Liver (tissue), 9 donors: ENCODE measurements around the gene SWAP70. TPM values are rescaled to one million over a fixed set of nuclear protein-coding genes. Genes with fewer than 3 reads are reported as not detected.

Experiments used
- DNase-seq: peaks from one replicate; pipeline ENCODE4 v3.0.0-alpha.2; 2017; ENCODE audit warnings: low spot score
- H3K27ac ChIP-seq, 2 donors: one replicate each; pipeline ENCODE4 v1.7.0; 2013; ENCODE audit warnings: inconsistent platforms in 2 of 2, low read length in 2 of 2, control low read depth in 1 of 2, low read depth in 1 of 2, mild to moderate bottlenecking in 1 of 2
- H3K27me3 ChIP-seq, 4 donors: one replicate each; pipeline versions ENCODE4 v1.6.1 to v1.7.0; 2013; ENCODE audit warnings: low read length in 3 of 4, inconsistent platforms in 1 of 4, mild to moderate bottlenecking in 1 of 4, moderate library complexity in 1 of 4; ENCODE audit not compliant: control insufficient read depth in 4 of 4, insufficient read depth in 4 of 4
- H3K36me3 ChIP-seq, 4 donors: one replicate each; pipeline versions ENCODE4 v1.6.1 to v1.7.0; 2013; ENCODE audit warnings: low read length in 3 of 4, mild to moderate bottlenecking in 3 of 4, low read depth in 1 of 4, moderate library complexity in 1 of 4; ENCODE audit not compliant: control insufficient read depth in 4 of 4, insufficient read depth in 3 of 4
- H3K4me1 ChIP-seq, 4 donors: one replicate each; pipeline versions ENCODE4 v1.6.1 to v1.7.0; 2013; ENCODE audit warnings: low read length in 3 of 4, mild to moderate bottlenecking in 3 of 4, moderate library complexity in 1 of 4; ENCODE audit not compliant: control insufficient read depth in 4 of 4, insufficient read depth in 4 of 4
- H3K4me3 ChIP-seq, 3 donors: one replicate each; pipeline versions ENCODE4 v1.6.1 to v1.7.0; 2013; ENCODE audit warnings: low read length in 3 of 3, control low read depth in 1 of 3, low read depth in 1 of 3, mild to moderate bottlenecking in 1 of 3
- H3K9ac ChIP-seq, 2 donors: one replicate each; pipeline ENCODE4 v1.7.0; 2013; ENCODE audit warnings: low read length in 2 of 2, mild to moderate bottlenecking in 2 of 2, moderate library complexity in 2 of 2, control low read depth in 1 of 2, low read depth in 1 of 2
- H3K9me3 ChIP-seq, 4 donors: one replicate each; pipeline versions ENCODE4 v1.6.1 to v1.7.0; 2013; ENCODE audit warnings: low read length in 3 of 4; ENCODE audit not compliant: control insufficient read depth in 4 of 4
- EGR1 ChIP-seq, 2 donors: IDR thresholded peaks; 2 replicates each; pipeline ENCODE4 v1.6.1; 2016 to 2018; ENCODE audit warnings: antibody characterized with exemption in 2 of 2, low read depth in 2 of 2
- FOXA1 ChIP-seq: IDR thresholded peaks from 2 replicates; pipeline ENCODE4 v1.6.1; 2016; ENCODE audit warnings: antibody characterized with exemption
- FOXA2 ChIP-seq: IDR thresholded peaks from 2 replicates; pipeline ENCODE4 v1.6.1; 2016; ENCODE audit warnings: antibody characterized with exemption
- GABPA ChIP-seq, 2 donors: IDR thresholded peaks in 1 of 2; conservative IDR thresholded peaks in 1 of 2; 2 replicates each; pipeline ENCODE4 v1.6.1; 2016; ENCODE audit warnings: antibody characterized with exemption in 2 of 2, mild to moderate bottlenecking in 1 of 2, moderate library complexity in 1 of 2
- HNF4A ChIP-seq, 2 donors: conservative IDR thresholded peaks; 2 replicates each; pipeline ENCODE4 v1.6.1; 2016; ENCODE audit warnings: antibody characterized with exemption in 2 of 2, mild to moderate bottlenecking in 2 of 2
- HNF4G ChIP-seq: IDR thresholded peaks from 2 replicates; pipeline ENCODE4 v1.6.1; 2016; ENCODE audit warnings: antibody characterized with exemption
- JUND ChIP-seq, 2 donors: IDR thresholded peaks; 2 replicates each; pipeline ENCODE4 v1.6.1; 2016; ENCODE audit warnings: antibody characterized with exemption in 2 of 2
- NR2F2 ChIP-seq: IDR thresholded peaks from 2 replicates; pipeline ENCODE4 v1.6.1; 2016; ENCODE audit warnings: antibody characterized with exemption
- RAD21 ChIP-seq, 2 donors: IDR thresholded peaks; 2 replicates each; pipeline ENCODE4 v1.6.1; 2016; ENCODE audit warnings: antibody characterized with exemption in 2 of 2, mild to moderate bottlenecking in 2 of 2
- RXRA ChIP-seq, 2 donors: IDR thresholded peaks; 2 replicates each; pipeline ENCODE4 v1.6.1; 2017 to 2018; ENCODE audit warnings: antibody characterized with exemption in 2 of 2, mild to moderate bottlenecking in 1 of 2
- TAF1 ChIP-seq: conservative IDR thresholded peaks from 2 replicates; pipeline ENCODE4 v1.6.1; 2016; ENCODE audit warnings: antibody characterized with exemption, mild to moderate bottlenecking
- YY1 ChIP-seq: IDR thresholded peaks from 2 replicates; pipeline ENCODE4 v1.6.1; 2016; ENCODE audit warnings: antibody characterized with exemption, mild to moderate bottlenecking
- WGBS: extraction: QIAGEN DNeasy Blood & Tissue Kit; methylation state at CpG from one replicate; pipeline ENCODE4 v1.1.7; 2013; 5-methylcytosine and 5-hydroxymethylcytosine counted together
- polyA plus RNA-seq, 2 donors: library from polyadenylated mRNA; stranded (reverse) in 1 of 2; unstranded in 1 of 2; fragments of 200-250 nt in 1 of 2; fragments of >200 nt in 1 of 2; fragmentation: Nextera tagmentation in 1 of 2; extraction: Ambion mirVana in 1 of 2; gene quantifications; one replicate each; pipeline versions ENCODE4 v1.2.1 to v1.2.3, GENCODE V29; 2013 to 2015
- total RNA-seq, 2 donors: library from RNA; depleted of rRNA; stranded (reverse); fragments of >200 nt; gene quantifications; one replicate each; pipeline ENCODE4 v1.2.3, GENCODE V29; 2014
- TF ChIP-seq, protein P1 (sequence below): IDR thresholded peaks from 2 replicates; pipeline ENCODE4 v1.6.1; 2016; ENCODE audit warnings: antibody characterized with exemption
- TF ChIP-seq, protein P2 (sequence below): IDR thresholded peaks from 2 replicates; pipeline ENCODE4 v1.6.1; 2016; ENCODE audit warnings: antibody characterized with exemption, mild to moderate bottlenecking
- TF ChIP-seq, protein P3 (sequence below): fragments of 150-350 bp; IDR thresholded peaks from 2 replicates; pipeline ENCODE4 v1.5.1; 2017; ENCODE audit warnings: improper control_type of control experiment, low read depth, low read length; ENCODE audit not compliant: missing input control
- TF ChIP-seq, protein P4 (sequence below): IDR thresholded peaks from 2 replicates; pipeline ENCODE4 v1.6.1; 2016; ENCODE audit warnings: antibody characterized with exemption
- donor health status: healthy.
- donor health status: healthy.
- donor health status: healthy.
- donor health status: healthy.
- donor health status: healthy.

SWAP70 gene
- total and polyA plus RNA-seq, 4 donors = 4.0 to 8.4 (median 5.8) TPM

DNA sequence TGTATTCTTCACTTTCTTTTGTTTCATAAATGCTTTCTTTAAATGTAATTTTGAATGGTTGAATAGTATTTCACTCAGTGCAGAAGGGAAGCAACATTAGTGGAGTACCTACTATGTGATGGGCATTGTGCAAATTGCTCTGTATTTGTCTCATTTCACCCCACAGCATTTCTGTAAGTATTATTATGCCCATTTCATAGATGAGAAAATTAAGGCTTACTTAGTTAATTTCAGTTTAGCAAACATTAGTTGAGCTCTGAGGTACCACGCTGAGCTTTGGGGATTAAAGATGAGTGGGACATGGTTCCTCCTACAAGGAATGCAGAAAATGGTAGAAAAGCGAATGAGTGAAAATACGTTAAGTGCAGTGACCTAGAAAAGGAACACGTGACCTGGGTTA, 58.1 kb downstream of the SWAP70 start:
- DNase-seq = no peak
- 99% methylated on average over 4 of the region's 4 CpGs for WGBS
- no peak for TF ChIP-seq EGR1 (IDR thresholded peaks at IDR 0.05; ENCODE audit: low read depth in 2 of 2)
- TF ChIP-seq YY1 = no peak
- TF ChIP-seq RXRA (IDR thresholded peaks at IDR 0.05) = no peak
- TF ChIP-seq, protein P1, sequence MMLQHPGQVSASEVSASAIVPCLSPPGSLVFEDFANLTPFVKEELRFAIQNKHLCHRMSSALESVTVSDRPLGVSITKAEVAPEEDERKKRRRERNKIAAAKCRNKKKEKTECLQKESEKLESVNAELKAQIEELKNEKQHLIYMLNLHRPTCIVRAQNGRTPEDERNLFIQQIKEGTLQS = no peak
- no peak for TF ChIP-seq TAF1
- no peak for TF ChIP-seq HNF4G
- no peak for TF ChIP-seq FOXA1
- no peak for TF ChIP-seq NR2F2
- TF ChIP-seq, protein P2, sequence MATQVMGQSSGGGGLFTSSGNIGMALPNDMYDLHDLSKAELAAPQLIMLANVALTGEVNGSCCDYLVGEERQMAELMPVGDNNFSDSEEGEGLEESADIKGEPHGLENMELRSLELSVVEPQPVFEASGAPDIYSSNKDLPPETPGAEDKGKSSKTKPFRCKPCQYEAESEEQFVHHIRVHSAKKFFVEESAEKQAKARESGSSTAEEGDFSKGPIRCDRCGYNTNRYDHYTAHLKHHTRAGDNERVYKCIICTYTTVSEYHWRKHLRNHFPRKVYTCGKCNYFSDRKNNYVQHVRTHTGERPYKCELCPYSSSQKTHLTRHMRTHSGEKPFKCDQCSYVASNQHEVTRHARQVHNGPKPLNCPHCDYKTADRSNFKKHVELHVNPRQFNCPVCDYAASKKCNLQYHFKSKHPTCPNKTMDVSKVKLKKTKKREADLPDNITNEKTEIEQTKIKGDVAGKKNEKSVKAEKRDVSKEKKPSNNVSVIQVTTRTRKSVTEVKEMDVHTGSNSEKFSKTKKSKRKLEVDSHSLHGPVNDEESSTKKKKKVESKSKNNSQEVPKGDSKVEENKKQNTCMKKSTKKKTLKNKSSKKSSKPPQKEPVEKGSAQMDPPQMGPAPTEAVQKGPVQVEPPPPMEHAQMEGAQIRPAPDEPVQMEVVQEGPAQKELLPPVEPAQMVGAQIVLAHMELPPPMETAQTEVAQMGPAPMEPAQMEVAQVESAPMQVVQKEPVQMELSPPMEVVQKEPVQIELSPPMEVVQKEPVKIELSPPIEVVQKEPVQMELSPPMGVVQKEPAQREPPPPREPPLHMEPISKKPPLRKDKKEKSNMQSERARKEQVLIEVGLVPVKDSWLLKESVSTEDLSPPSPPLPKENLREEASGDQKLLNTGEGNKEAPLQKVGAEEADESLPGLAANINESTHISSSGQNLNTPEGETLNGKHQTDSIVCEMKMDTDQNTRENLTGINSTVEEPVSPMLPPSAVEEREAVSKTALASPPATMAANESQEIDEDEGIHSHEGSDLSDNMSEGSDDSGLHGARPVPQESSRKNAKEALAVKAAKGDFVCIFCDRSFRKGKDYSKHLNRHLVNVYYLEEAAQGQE = no peak
- TF ChIP-seq GABPA (IDR thresholded peaks at IDR 0.05 in 1 of 2, conservative IDR thresholded peaks at IDR 0.05 in 1 of 2) = no peak
- no peak for TF ChIP-seq HNF4A (conservative IDR thresholded peaks at IDR 0.05)
- TF ChIP-seq, protein P3, sequence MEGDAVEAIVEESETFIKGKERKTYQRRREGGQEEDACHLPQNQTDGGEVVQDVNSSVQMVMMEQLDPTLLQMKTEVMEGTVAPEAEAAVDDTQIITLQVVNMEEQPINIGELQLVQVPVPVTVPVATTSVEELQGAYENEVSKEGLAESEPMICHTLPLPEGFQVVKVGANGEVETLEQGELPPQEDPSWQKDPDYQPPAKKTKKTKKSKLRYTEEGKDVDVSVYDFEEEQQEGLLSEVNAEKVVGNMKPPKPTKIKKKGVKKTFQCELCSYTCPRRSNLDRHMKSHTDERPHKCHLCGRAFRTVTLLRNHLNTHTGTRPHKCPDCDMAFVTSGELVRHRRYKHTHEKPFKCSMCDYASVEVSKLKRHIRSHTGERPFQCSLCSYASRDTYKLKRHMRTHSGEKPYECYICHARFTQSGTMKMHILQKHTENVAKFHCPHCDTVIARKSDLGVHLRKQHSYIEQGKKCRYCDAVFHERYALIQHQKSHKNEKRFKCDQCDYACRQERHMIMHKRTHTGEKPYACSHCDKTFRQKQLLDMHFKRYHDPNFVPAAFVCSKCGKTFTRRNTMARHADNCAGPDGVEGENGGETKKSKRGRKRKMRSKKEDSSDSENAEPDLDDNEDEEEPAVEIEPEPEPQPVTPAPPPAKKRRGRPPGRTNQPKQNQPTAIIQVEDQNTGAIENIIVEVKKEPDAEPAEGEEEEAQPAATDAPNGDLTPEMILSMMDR = no peak
- Histone ChIP-seq H3K36me3 (no peaks in the 10 kb centered on the region), H3K9me3 (no peaks in the 10 kb centered on the region), H3K4me1 (no peaks in the 10 kb centered on the region), H3K27me3 (no peaks in the 10 kb centered on the region), H3K4me3 (no peak overlapping the region), H3K27ac (no peak overlapping the region), H3K9ac (no peak overlapping the region)

DNA sequence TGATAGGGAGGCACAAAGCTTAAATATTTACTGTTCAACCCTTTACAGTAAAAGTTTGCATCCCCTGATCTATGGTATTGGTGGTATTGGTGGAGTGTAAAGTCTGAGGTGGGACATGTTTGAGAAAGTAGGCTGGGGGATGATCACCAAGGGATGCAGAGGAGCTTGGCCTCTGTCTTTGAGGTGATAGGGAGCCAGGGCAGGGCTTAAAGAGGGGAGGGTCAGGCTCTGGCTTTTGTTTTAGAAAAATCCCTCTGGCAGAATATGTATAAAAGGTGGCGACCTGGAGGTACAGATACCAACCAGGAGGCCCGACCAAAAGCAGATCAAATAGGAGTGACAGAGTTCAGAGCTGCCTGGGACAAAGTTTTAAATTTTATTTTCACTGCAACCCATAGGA, 59.0 kb downstream of the SWAP70 start:
- H3K27me3 ChIP-seq = no peaks in the 10 kb centered on the region
- H3K36me3 ChIP-seq = no peaks in the 10 kb centered on the region
- TF ChIP-seq FOXA2 (no peak), YY1 (no peak), TAF1 (no peak), RAD21 (IDR thresholded peaks at IDR 0.05) (no peak), HNF4A (conservative IDR thresholded peaks at IDR 0.05) (no peak), EGR1 (IDR thresholded peaks at IDR 0.05; ENCODE audit: low read depth in 2 of 2) (no peak), FOXA1 (no peak), RXRA (IDR thresholded peaks at IDR 0.05) (no peak), JUND (IDR thresholded peaks at IDR 0.05) (no peak)
- TF ChIP-seq, protein P4, sequence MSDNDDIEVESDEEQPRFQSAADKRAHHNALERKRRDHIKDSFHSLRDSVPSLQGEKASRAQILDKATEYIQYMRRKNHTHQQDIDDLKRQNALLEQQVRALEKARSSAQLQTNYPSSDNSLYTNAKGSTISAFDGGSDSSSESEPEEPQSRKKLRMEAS = no peak
- TF ChIP-seq, protein P1 = no peak
- TF ChIP-seq, protein P3 = no peak
- H3K4me3 ChIP-seq = no peak overlapping the region
- H3K27ac ChIP-seq = no peak overlapping the region
- whole genome bisulfite sequencing = 88% methylated on average over 2 of the region's 2 CpGs
- no peak overlapping the region for H3K9ac ChIP-seq
- H3K4me1 ChIP-seq = no peaks in the 10 kb centered on the region
- no peaks in the 10 kb centered on the region for H3K9me3 ChIP-seq
- DNase-seq = no peak
